ENCODE measurements around the gene POMP. TPM values are rescaled to one million over a fixed set of nuclear protein-coding genes. Genes with fewer than 3 reads are reported as not detected.

POMP gene
- total RNA-seq, 2 donors from 2014 or later = 75.7 to 119 TPM

DNA sequence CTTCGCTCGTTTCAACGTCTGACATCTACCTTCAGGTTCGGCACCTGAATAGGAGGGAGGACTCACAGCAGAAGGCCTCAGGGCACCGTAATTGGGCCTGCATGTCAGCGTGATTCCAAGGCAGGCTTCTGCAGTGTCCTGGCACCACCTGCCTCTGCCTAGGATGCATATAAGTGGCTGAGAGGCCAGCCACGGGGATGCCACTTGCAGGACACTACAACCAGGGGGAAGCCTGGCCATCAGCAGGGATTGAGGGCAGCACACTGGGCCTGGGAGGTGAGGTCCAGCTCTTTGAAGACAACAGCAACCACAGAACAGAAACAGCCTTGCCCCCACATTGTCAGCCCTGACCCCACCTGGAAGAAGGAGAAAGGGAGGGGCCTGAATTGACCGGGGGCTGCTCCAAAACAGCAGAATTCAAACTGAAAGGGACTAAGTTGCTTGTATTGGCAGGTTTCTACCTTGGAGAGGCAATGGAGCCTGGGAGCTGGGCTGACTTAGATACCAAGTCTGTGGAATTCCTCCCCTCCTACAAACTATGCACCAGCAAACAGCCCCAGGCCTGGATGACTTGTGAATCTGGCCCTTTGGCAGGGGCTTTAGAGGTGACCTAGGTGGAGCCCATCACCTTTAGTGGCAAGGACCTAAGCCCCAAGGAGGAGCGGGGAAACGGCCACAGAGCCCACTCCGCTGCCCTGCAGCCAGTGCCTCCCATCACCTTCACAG, 34.1 kb upstream of the POMP start:
- no peak overlapping the region for H3K27ac Mint-ChIP-seq

DNA sequence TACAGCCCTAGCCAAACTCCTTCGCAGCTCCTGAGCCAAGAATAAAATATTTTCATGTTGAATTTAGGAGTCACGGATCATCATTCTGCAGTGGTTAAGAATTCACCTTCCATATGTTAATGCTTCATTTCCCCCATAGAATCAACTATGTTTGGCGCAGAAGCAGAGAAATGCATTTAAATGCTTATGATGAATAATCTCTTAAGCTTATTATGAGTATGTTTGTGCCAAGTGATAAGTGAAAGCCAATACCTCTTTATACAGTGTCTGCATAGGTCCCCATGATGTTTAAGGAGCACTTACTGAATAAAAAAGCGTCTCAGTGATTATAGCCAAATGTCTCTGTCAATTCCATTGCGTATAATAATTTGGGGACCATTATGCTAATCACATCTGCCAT, 32.7 kb upstream of the POMP start:
- Mint-ChIP-seq H3K4me3 (no peak overlapping the region), H3K27ac (no peak overlapping the region), H3K9me3 (no peaks in the 10 kb centered on the region), H3K27me3 (peaks cover 8 to 20% of the 10 kb centered on the region in 2 donors), H3K36me3 (no peaks in the 10 kb centered on the region), H3K4me1 (ENCODE audit: low read depth in 2 of 2) (peaks cover 0 to 6% of the 10 kb centered on the region in 2 donors)
- no peak for DNase-seq (ENCODE audit: low spot score)
- no peak for ATAC-seq

More for the DNA sequence above, 34.1 kb upstream of the POMP start:
- Mint-ChIP-seq H3K27me3 (peaks cover 4 to 14% of the 10 kb centered on the region in 2 donors), H3K4me3 (no peak overlapping the region), H3K9me3 (no peaks in the 10 kb centered on the region), H3K36me3 (no peaks in the 10 kb centered on the region), H3K4me1 (ENCODE audit: low read depth in 2 of 2) (peaks cover 0 to 6% of the 10 kb centered on the region in 2 donors)
- DNase-seq (ENCODE audit: low spot score) (no peak), ATAC-seq (peak in 1 of 2 donors; percentile 34)

DNA sequence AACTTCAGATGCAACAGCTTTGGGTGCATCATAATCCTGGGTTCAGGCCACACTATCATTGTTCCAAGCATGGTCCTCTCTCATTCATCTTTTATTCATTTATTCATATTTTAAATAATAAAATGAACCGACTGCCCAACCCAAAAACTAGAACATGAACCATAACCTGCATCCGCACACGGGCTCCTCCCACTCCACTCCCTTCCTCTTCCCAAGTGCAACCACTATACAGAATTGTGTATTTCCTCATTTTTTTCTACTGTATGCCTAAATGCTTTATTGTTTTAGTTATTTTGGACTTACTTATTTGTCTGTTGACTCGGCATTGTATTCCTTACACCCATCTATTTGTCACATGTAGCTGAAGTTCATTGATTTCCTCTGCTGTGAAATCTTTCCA, 30.7 kb upstream of the POMP start:
- Mint-ChIP-seq H3K27ac (no peak overlapping the region), H3K4me1 (ENCODE audit: low read depth in 2 of 2) (peaks cover 0 to 6% of the 10 kb centered on the region in 2 donors), H3K4me3 (no peak overlapping the region), H3K36me3 (no peaks in the 10 kb centered on the region), H3K27me3 (peaks cover 10 to 27% of the 10 kb centered on the region in 2 donors), H3K9me3 (no peaks in the 10 kb centered on the region)
- DNase-seq (ENCODE audit: low spot score) (no peak), ATAC-seq (no peak)

DNA sequence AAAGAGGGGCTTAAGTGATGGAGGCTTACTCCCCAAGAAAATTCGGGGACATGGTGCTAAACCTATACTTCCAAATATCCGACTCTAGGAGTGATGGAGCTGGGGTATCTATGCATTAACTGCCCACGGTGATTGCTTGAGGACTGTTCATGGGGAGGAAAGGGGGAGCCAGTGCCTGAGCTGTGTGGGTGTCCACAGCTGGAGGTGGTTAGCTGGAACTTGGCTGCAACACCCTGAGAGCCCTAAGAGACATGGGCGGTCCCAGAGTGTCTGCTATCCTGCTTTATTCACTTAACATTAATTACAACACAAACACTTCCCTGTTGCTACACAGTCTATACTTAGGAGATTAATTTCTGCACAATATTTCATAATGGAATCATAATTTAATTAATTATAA, 28.1 kb upstream of the POMP start:
- no peaks in the 10 kb centered on the region for H3K4me1 Mint-ChIP-seq (ENCODE audit: low read depth in 2 of 2)
- H3K36me3 Mint-ChIP-seq = no peaks in the 10 kb centered on the region
- no peak overlapping the region for H3K4me3 Mint-ChIP-seq
- ATAC-seq (no peak), DNase-seq (ENCODE audit: low spot score) (no peak)
- peaks cover 15 to 35% of the 10 kb centered on the region in 2 donors for H3K27me3 Mint-ChIP-seq
- H3K9me3 Mint-ChIP-seq = no peaks in the 10 kb centered on the region
- H3K27ac Mint-ChIP-seq = no peak overlapping the region

DNA sequence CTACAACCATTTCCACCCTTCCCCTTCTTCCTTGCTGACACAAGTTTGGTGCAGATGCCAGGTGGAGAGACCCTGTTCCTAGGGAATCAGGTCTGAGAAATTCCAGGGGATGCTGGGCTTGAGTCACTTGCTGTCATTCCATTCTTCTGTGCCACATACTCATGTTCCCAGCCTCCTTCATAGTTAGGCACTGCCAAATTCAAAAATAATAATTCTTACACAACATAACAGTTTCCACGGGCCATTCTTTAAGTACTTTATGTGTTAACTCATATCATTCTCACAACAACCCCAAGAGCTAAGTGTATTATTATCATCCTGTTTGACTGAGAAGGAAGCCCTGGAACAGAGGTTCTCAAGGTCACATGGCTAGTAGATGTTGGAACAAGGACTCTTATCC, 27.1 kb upstream of the POMP start:
- Mint-ChIP-seq H3K27me3 (peaks cover 17 to 35% of the 10 kb centered on the region in 2 donors), H3K27ac (no peak overlapping the region), H3K4me3 (no peak overlapping the region), H3K9me3 (no peaks in the 10 kb centered on the region), H3K4me1 (ENCODE audit: low read depth in 2 of 2) (peaks cover 2 to 4% of the 10 kb centered on the region in 2 donors), H3K36me3 (no peaks in the 10 kb centered on the region)
- DNase-seq (ENCODE audit: low spot score) (no peak), ATAC-seq (no peak)

DNA sequence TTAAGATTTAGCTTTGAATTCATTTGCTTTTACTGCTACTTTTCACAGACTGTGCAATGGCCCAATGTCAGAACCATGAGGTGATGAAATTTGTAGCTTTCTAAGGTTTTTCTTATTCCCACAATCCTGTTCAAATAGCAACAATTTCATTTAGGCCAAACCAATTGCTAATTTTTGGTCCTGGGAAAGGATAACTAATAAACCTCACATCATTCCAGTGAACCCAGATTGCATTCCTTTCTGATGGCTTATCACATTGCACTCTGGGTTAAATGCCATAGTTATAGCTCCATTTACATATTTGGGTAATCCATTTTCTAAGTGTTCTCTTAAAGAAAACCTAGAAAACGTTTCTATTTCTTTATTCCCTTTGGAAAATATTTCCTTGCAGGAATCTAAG, 22.9 kb upstream of the POMP start:
- H3K9me3 Mint-ChIP-seq = no peaks in the 10 kb centered on the region
- no peak overlapping the region for H3K4me3 Mint-ChIP-seq
- H3K36me3 Mint-ChIP-seq = no peaks in the 10 kb centered on the region
- H3K4me1 Mint-ChIP-seq (ENCODE audit: low read depth in 2 of 2) = peaks cover 3 to 7% of the 10 kb centered on the region in 2 donors
- H3K27ac Mint-ChIP-seq = no peak overlapping the region
- ATAC-seq = no peak
- peaks cover 15 to 22% of the 10 kb centered on the region in 2 donors for H3K27me3 Mint-ChIP-seq
- DNase-seq (ENCODE audit: low spot score) = no peak

DNA sequence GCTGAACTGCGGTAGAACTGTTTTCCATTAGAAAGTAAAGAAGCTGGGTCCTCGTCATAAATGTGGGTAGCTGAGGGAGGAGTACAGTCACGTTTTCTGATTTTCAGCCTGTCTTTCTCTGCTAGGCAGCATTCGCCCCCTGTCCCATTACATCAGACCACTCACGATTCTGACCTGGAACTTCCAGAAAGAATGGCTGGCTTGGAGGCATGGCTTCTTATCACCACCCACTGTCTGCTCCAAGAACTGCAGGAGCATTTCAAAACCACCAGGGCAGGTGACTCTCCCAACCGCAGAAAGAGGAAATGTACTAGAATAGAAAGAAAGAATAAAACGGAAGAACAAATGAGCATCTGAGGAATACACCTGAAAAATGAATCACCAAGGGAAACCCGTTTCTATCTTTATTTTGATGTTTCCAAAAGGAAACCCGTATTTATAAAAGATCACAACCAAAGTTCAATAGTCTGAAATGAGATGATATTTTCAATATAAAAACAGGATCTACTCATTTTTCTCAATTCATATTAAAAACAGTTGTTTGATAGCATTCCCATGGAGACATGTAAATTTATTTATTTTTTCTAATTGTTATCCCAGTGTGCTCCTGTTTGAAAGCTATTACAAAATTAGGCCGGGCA, 22.1 kb upstream of the POMP start:
- H3K27ac Mint-ChIP-seq = no peak overlapping the region
- H3K4me1 Mint-ChIP-seq (ENCODE audit: low read depth in 2 of 2) = peaks cover 7 to 8% of the 10 kb centered on the region in 2 donors
- DNase-seq (ENCODE audit: low spot score) (no peak), ATAC-seq (peak in 1 of 2 donors; percentile 61)
- H3K36me3 Mint-ChIP-seq = no peaks in the 10 kb centered on the region
- no peak overlapping the region for H3K4me3 Mint-ChIP-seq
- H3K27me3 Mint-ChIP-seq = peaks cover 14 to 22% of the 10 kb centered on the region in 2 donors
- H3K9me3 Mint-ChIP-seq = no peaks in the 10 kb centered on the region

DNA sequence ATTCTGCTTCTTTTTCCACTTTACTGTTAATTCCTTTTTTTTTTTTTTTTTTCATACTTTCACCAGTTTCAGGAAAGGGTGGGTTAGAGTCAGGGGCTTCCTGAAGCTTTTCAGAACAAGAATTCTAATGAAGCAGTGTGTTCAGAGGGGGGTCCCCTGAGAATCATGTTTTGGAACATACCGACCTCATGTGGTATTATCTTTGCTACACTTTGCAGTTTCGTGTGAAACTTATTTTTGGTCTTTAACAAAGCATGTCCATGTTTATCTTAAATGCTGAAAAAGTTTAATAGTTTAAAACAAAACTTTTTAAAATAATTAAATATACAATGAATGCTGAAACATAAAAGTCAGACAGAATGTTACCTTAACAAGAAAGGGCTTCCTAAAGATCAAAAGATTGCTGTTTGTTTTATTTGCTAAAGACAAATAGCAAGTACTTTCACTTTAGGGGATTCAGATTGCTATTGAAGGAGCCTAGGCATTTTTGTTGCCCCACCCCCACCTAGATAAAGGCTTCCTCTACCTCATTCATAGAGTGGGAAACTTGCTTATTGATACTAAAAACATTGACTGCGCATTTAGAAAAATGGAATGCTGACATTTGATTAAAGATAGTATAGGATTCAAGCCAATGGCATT, 21.1 kb upstream of the POMP start:
- Mint-ChIP-seq H3K36me3 (no peaks in the 10 kb centered on the region), H3K4me1 (ENCODE audit: low read depth in 2 of 2) (peaks cover 7 to 8% of the 10 kb centered on the region in 2 donors), H3K4me3 (no peak overlapping the region), H3K9me3 (no peaks in the 10 kb centered on the region), H3K27ac (no peak overlapping the region), H3K27me3 (peaks cover 13 to 18% of the 10 kb centered on the region in 2 donors)
- ATAC-seq (no peak), DNase-seq (ENCODE audit: low spot score) (no peak)

DNA sequence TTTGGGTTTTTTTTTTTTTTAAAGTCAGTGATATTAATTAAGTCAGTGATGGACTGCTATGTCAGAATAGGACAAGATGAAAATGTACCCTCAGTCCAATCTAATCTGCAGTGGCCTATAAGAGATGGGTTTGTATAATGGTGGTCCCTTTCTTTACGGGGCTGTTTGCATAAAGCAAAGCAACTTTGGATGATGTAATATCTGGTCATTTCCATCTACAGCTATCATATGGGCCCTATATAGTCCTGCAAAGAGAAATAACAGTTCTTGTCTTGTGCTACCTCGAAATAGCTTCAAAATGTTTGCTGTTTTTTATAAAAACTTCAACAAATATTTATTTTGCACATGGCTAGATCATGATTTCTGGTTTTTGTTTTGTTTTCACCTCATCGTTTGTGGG, 20.2 kb upstream of the POMP start:
- DNase-seq (ENCODE audit: low spot score) = no peak
- Mint-ChIP-seq H3K9me3 (no peaks in the 10 kb centered on the region), H3K27me3 (peaks cover 14 to 17% of the 10 kb centered on the region in 2 donors), H3K4me1 (ENCODE audit: low read depth in 2 of 2) (peaks cover 7 to 8% of the 10 kb centered on the region in 2 donors), H3K27ac (no peak overlapping the region), H3K36me3 (no peaks in the 10 kb centered on the region), H3K4me3 (no peak overlapping the region)
- ATAC-seq = no peak

DNA sequence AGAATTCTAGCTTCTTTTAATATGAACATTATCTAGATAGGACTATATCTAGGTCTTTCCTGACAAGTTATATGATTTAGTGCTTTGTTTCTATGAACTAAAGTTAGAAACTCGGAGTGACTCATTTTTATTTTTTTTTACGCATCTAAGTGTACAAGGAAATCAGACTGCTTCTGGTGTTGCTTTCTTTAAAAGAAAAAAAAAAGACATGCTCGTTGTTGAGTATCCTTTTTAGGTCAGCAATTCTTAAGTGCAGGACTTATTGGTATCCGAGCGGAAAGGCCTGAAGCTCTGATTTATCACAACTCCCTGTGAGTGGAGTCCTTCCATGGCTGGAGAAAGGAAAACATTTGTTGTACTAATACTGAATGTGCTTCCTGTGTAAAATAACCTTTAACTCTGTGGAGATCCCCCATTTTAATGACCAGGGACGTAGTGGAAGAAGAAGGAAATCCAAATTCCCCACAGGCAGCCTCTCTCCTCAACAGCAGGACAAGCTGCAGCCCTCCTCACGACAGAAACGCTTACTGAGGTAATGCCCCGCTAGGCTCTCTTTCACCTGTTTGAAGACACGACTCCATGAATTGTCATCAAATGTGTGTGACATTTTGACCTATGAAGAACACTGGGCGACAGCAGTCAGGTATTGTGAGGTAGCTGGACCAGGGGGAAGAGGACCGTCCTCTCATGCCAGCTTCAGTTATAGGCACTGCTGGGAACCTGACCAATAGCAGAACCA, 17.9 kb upstream of the POMP start:
- no peak overlapping the region for H3K27ac Mint-ChIP-seq
- H3K27me3 Mint-ChIP-seq = peaks cover 6 to 12% of the 10 kb centered on the region in 2 donors
- no peak overlapping the region for H3K4me3 Mint-ChIP-seq
- H3K9me3 Mint-ChIP-seq = no peaks in the 10 kb centered on the region
- ATAC-seq (no peak), DNase-seq (ENCODE audit: low spot score) (no peak)
- H3K36me3 Mint-ChIP-seq = no peaks in the 10 kb centered on the region
- peaks cover 7 to 8% of the 10 kb centered on the region in 2 donors for H3K4me1 Mint-ChIP-seq (ENCODE audit: low read depth in 2 of 2)

DNA sequence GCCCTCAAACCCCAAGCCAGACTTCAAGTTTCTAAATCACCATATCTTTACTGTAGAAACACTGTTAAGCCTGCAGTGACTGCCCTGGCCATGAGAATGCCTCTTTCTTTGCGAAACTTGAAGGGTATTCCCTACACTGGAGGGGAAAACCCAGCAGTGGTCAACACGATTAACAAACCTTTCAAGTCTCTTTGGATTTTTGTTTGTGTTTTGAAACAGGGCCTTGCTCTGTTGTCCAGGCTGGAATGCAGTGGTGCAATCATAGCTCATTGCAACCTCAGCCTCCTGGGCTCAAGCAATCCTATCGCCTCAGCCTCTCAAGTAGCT, 17.4 kb upstream of the POMP start:
- H3K4me3 Mint-ChIP-seq = no peak overlapping the region
- H3K4me1 Mint-ChIP-seq (ENCODE audit: low read depth in 2 of 2) = peaks cover 5 to 8% of the 10 kb centered on the region in 2 donors
- H3K27me3 Mint-ChIP-seq = peaks cover 6 to 12% of the 10 kb centered on the region in 2 donors
- H3K36me3 Mint-ChIP-seq = no peaks in the 10 kb centered on the region
- ATAC-seq (peak; percentile 33 to 80), DNase-seq (ENCODE audit: low spot score) (no peak)
- H3K9me3 Mint-ChIP-seq = no peaks in the 10 kb centered on the region
- H3K27ac Mint-ChIP-seq = no peak overlapping the region

DNA sequence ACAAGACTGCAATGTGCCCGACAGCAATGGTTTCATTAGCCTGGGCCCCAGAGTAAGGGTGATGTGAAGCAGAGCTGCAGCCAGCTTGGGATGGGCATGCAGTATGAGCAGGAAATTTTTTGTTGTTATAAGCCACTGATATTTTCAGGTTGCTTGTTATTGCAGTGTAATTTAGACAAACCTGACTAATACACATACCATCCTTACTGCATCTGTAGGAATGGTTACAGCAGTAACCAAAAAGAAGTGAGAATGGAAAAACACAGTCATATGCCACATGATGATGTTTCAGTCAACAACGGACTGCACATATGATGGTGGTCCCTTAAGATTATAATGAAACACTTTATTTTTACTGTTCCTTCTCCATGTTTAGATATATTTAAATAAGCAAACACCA, 8.6 kb upstream of the POMP start:
- DNase-seq (ENCODE audit: low spot score) (no peak), ATAC-seq (peak in 1 of 2 donors; percentile 46)
- Mint-ChIP-seq H3K9me3 (no peaks in the 10 kb centered on the region), H3K27me3 (no peaks in the 10 kb centered on the region), H3K4me3 (no peak overlapping the region), H3K27ac (no peak overlapping the region), H3K36me3 (peaks cover 7% of the 10 kb centered on the region), H3K4me1 (ENCODE audit: low read depth in 2 of 2) (peaks cover 8 to 11% of the 10 kb centered on the region in 2 donors)

DNA sequence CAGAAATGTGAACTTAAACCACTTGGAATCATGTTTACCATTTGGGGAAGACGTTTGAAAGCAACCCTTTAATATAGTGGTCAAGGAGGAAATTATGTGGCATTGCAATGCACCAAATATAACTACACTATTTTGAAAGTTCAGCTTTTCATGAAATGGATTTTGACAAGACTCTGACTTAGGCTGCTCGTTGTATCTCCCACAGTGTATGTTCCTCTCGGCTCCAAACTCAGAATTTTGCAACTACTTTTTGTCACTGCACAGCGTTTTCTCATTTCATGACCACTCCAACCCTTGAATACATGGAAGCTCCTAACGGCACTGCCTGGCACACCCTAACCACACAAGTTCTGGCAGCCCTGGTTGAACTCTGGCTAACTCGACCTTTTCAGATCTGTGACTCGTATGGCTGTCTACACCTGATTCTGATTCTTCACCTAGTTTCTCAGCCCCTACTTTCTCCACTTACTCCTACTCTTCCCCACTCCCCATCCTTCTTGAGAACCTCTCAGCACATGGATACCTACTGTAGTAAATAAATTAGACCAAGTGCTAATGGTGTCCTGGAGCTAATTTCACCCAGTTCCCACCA, 7.0 kb upstream of the POMP start:
- Mint-ChIP-seq H3K9me3 (no peaks in the 10 kb centered on the region), H3K27ac (no peak overlapping the region), H3K4me1 (ENCODE audit: low read depth in 2 of 2) (peaks cover 17 to 18% of the 10 kb centered on the region in 2 donors), H3K27me3 (no peaks in the 10 kb centered on the region), H3K36me3 (peaks cover 7% of the 10 kb centered on the region), H3K4me3 (no peak overlapping the region)
- no peak for ATAC-seq
- DNase-seq (ENCODE audit: low spot score) = no peak
